Activated CD8-positive, alpha-beta memory T cell treated with anti-CD3 and anti-CD28 coated beads, Interleukin-2, amount 10 ng/mL, durations not matched to agents 7 days and 5 days (primary cell): ENCODE data around the gene SYNE1. TPM values are rescaled to one million over a fixed set of nuclear protein-coding genes. Genes with fewer than 3 reads are reported as not detected.
"Not testable (repeated sequence)": the region's sequence is repeated elsewhere in the genome, so short reads cannot be mapped to it uniquely, and the experiment has no call there.

ENCODE experiments used
- ATAC-seq: fragments of 150-1000 bp; cut with Tn5 transposase; one replicate; pipeline ENCODE4 v1.10.0; 2021; ENCODE audit warnings: moderate library complexity
- CTCF ChIA-PET: fragments of 350-600 bp; sonication (Branson Sonifier 250); formaldehyde crosslinking; loops from one replicate; lab custom pipeline; 2021; ENCODE audit warnings: antibody characterized with exemption; lab: Charles Lee
- DNase-seq: peaks from one replicate; pipeline ENCODE4 v3.0.0-alpha.2; 2020
- H3K27ac Mint-ChIP-seq: one replicate; pipeline ENCODE4 v1.8.0; 2021; ENCODE audit warnings: mild to moderate bottlenecking, mixed read lengths
- H3K27me3 Mint-ChIP-seq: one replicate; pipeline ENCODE4 v1.8.0; 2021; ENCODE audit warnings: mixed read lengths
- H3K36me3 Mint-ChIP-seq: one replicate; pipeline ENCODE4 v1.8.0; 2021; ENCODE audit warnings: mild to moderate bottlenecking, mixed read lengths
- H3K4me1 Mint-ChIP-seq: one replicate; pipeline ENCODE4 v1.8.0; 2021; ENCODE audit warnings: mixed read lengths
- H3K4me3 Mint-ChIP-seq: one replicate; pipeline ENCODE4 v1.8.0; 2021; ENCODE audit warnings: mild to moderate bottlenecking, moderate library complexity, mixed read lengths
- H3K9me3 Mint-ChIP-seq: one replicate; pipeline ENCODE4 v1.8.0; 2022; ENCODE audit warnings: low read depth, mixed read lengths
- total RNA-seq, 2 experiments: library from RNA; stranded (reverse); gene quantifications; one replicate each; pipeline ENCODE4 v1.2.3, GENCODE V29; 2021

SYNE1 gene
- total RNA-seq, 2 experiments from 2014 or later: 58.5 to 76.6 TPM

DNA sequence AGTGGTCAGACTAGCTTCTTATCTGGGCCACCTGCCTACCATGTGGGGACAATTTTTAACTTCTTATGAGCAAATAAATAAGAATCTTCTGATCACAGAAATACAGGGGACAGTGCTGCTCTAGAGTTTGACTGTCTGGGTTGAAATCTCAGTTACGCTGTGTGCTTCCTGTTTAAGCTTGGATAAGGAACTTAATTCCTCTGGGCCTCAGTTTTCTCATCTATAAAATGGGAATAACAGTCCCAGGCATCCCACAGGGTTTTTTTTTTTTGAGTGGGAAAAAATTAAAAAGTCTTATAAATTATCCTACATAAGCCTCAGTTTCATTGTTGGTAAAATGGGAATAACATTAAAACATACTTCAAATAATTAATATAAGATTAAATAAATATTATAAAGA lies 488.8 kb downstream of the SYNE1 start:
- DNase-seq (no peak), ATAC-seq (no peak)
- Mint-ChIP-seq H3K36me3 (peaks cover 56% of the 10 kb centered on the region), H3K4me3 (no peak overlapping the region), H3K27ac (no peak overlapping the region), H3K4me1 (peaks cover 2% of the 10 kb centered on the region), H3K27me3 (no peaks in the 10 kb centered on the region), H3K9me3 (no peaks in the 10 kb centered on the region)
- CTCF ChIA-PET: interaction anchor here (0.8 kb wide), 1 partner anchor 23 kb away, joined by 3 read pairs; no protein-coding TSS in a partner anchor

DNA sequence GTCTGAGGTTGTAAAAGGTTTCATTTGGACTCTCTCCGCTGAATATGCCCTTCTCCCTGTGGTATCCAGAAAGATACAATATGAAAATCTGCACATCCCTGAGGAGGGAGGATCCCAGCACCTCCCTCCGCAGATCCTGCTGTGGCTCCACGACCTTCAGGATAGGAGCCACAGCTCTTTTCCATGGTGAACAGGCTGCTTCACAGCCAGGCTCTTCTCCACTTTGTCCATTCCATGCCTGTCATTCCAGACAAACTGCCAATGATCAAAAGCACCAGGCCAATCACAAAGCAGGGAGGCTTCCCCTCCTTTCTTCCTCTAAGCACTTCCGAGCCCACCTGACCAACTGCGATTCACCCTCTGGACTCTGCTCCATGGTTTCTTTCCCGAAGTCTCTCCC lies 489.9 kb downstream of the SYNE1 start:
- peaks cover 2% of the 10 kb centered on the region for H3K4me1 Mint-ChIP-seq
- DNase-seq (no peak), ATAC-seq (no peak)
- CTCF ChIA-PET: no interaction called here
- H3K27ac Mint-ChIP-seq: no peak overlapping the region
- no peaks in the 10 kb centered on the region for H3K9me3 Mint-ChIP-seq
- no peaks in the 10 kb centered on the region for H3K27me3 Mint-ChIP-seq
- H3K4me3 Mint-ChIP-seq: no peak overlapping the region
- peaks cover 59% of the 10 kb centered on the region for H3K36me3 Mint-ChIP-seq

DNA sequence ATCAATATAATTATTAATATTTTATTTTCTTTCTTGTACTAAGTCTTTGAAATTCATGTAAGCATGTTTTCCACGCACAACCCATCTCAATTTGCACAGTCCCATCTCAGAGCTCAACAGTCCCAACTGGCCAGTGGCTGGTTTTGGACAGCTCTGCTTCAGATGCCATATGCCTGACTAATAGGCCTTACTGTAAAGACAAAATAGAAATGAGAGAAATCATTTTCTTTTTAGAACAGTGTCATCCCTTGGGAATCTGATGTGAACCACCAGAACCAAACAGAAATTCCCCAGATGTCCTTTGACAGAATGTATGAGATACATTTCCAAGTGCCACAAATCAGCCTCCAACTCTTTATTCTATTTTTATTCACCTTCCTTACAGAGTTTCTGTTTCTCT lies 490.8 kb downstream of the SYNE1 start:
- no peaks in the 10 kb centered on the region for H3K27me3 Mint-ChIP-seq
- DNase-seq (no peak), ATAC-seq (no peak)
- H3K4me3 Mint-ChIP-seq: no peak overlapping the region
- no peak overlapping the region for H3K27ac Mint-ChIP-seq
- CTCF ChIA-PET: no interaction called here
- no peaks in the 10 kb centered on the region for H3K9me3 Mint-ChIP-seq
- H3K4me1 Mint-ChIP-seq: peaks cover 2% of the 10 kb centered on the region
- H3K36me3 Mint-ChIP-seq: peaks cover 54% of the 10 kb centered on the region

DNA sequence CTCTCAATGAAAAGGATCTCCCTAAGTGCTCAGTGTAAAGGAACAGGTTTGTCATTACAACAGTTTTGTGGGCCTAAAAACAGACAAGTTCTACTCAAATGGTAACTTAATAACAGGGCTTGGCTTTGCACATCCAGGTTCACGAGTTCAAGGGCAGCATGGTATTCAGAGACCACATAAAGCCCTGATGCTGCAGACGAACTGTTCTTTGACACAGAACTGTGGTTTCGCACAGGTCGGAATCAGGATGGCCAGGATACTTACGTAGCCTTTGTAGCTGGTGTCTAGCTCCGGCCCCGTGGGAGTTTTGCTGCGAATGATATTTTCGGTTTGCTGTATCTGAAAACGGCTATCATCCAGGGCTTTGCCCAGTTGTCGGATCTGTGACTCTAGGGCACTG lies 493.8 kb downstream of the SYNE1 start:
- H3K27ac Mint-ChIP-seq: no peak overlapping the region
- H3K4me3 Mint-ChIP-seq: no peak overlapping the region
- DNase-seq (no peak), ATAC-seq (no peak)
- H3K36me3 Mint-ChIP-seq: peaks cover 40% of the 10 kb centered on the region
- H3K4me1 Mint-ChIP-seq: peaks cover 2% of the 10 kb centered on the region
- CTCF ChIA-PET: interaction anchor here (1.9 kb wide), 1 partner anchor 18 kb away, joined by 6 read pairs; no protein-coding TSS in a partner anchor
- no peaks in the 10 kb centered on the region for H3K27me3 Mint-ChIP-seq
- H3K9me3 Mint-ChIP-seq: no peaks in the 10 kb centered on the region

DNA sequence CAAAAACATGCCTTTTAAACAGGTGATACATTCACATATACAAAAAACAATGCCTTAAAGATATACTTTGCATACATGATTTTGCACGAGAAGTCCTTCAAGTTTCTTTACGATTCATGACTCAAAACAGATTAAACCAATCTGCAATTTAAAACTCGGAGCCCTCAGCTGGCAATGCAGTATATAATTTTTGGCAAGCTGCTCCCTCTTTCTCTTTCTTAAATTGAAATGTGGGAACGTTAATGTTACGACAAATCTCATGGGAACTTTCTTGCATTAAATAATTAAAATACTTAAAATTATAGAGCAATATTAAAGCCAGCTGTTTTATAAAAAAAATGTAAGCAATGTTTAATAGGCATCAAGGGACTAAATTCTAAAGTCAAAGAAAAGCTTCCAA lies 495.1 kb downstream of the SYNE1 start:
- Mint-ChIP-seq H3K4me3 (no peak overlapping the region), H3K27ac (no peak overlapping the region), H3K9me3 (no peaks in the 10 kb centered on the region), H3K4me1 (peaks cover 2% of the 10 kb centered on the region), H3K27me3 (no peaks in the 10 kb centered on the region), H3K36me3 (peaks cover 39% of the 10 kb centered on the region)
- DNase-seq: no peak
- CTCF ChIA-PET: no interaction called here
- no peak for ATAC-seq

DNA sequence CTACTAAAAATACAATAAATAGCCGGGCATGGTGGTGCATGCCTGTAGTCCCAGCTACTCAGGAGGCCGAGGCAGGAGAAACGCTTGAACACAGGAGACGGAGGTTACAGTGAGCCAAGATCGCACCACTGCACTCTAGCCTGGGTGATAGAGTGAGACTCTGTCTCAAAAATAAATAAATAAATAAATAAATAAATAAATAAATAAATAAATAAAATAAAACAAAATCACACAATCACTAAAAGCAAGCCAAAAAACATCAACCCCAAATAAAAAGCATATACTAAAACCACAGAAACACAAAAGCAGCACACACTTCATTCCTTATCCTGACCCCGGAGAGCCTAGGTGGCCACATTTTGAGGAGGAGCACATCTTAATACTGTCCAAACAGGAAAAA lies 498.8 kb downstream of the SYNE1 start:
- peaks cover 48% of the 10 kb centered on the region for H3K36me3 Mint-ChIP-seq
- H3K9me3 Mint-ChIP-seq: not testable (repeated sequence)

DNA sequence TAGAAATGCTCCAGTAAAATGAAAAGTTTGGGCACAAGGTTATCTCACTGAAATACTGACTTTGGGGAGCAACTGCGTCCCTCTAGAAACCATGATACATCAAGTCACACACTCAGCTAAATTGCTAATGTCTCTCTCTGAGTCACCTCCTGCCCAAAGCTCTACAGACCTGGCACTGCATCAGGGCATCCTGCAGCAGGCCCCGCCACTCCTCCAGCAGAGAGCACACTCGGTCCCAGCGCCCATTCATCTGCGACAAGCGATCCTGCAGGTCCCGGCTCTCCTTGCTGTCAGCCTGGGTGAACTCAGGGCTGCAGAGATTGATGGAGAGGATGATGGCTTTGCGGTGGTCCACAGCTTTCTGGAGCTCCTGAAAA lies 500.7 kb downstream of the SYNE1 start:
- Mint-ChIP-seq H3K27me3 (no peaks in the 10 kb centered on the region), H3K36me3 (peaks cover 61% of the 10 kb centered on the region), H3K4me1 (no peaks in the 10 kb centered on the region), H3K9me3 (no peaks in the 10 kb centered on the region), H3K4me3 (no peak overlapping the region), H3K27ac (no peak overlapping the region)
- DNase-seq: no peak
- no peak for ATAC-seq
- CTCF ChIA-PET: interaction anchor here (1.8 kb wide), 1 partner anchor 12 kb away, joined by 3 read pairs; no protein-coding TSS in a partner anchor

More for the DNA sequence above, 498.8 kb downstream of the SYNE1 start:
- H3K27me3 Mint-ChIP-seq, DNase-seq, ATAC-seq, CTCF ChIA-PET, H3K4me1 Mint-ChIP-seq, H3K4me3 Mint-ChIP-seq, H3K27ac Mint-ChIP-seq: not testable (repeated sequence)

DNA sequence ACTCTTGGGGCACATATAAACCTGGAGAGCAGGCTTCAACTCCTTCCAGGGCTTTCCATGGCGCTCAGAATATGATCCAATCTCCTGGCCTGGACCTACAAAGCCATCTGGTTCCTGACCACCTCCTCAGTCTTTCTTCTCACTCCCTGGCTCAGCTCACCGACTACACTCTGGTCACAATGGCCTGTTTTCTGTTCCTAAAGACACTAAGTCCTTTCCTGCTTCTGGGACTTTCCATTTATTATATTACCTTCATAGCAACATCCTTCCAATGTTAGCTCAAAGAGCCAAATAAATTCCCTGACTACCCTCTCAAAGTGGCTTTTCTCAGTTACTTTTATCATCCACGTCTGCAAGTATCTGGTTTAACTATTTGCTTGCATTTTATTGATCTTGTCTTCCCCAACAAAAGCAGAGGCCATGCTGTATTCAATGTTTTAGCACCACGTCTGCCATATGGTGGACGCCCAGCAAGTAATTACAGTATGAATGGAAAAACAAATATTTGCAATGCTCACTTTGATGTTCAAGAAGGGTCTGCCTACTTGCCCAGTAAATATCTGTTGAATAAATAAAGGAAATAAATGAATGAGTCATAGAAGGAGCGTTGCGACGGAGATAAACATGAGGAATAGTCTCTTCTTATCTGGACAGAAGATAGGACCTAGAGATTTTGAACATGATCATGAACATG lies 501.3 kb downstream of the SYNE1 start:
- DNase-seq: no peak
- Mint-ChIP-seq H3K9me3 (no peaks in the 10 kb centered on the region), H3K4me3 (no peak overlapping the region), H3K36me3 (peaks cover 65% of the 10 kb centered on the region), H3K27ac (no peak overlapping the region), H3K4me1 (no peaks in the 10 kb centered on the region), H3K27me3 (no peaks in the 10 kb centered on the region)
- CTCF ChIA-PET: interaction anchor here (1.8 kb wide), 1 partner anchor 11 kb away, joined by 3 read pairs; no protein-coding TSS in a partner anchor
- no peak for ATAC-seq

DNA sequence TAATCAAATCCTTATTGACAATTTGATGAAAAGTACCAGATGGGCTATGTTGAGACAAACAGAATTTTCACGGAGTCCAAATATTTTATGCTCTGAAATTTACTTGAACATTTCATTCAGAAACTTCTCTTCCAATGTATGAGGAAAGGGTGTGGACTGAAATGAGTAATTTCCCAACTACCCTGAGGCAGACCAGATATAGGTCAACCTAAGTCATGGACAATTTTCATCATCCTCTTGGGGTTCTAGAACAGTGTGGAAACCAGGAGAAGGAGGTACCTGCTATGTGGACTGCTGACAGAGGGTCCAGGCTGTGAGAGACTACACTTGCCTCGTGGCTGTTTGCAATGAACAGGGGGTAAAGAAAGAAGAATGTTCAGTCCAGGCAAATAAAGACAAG lies 506.7 kb downstream of the SYNE1 start:
- CTCF ChIA-PET: interaction anchor here (1.3 kb wide), 1 partner anchor 365 kb away, joined by 3 read pairs; no protein-coding TSS in a partner anchor
- peaks cover 56% of the 10 kb centered on the region for H3K36me3 Mint-ChIP-seq
- ATAC-seq (no peak), DNase-seq (no peak)
- H3K4me1 Mint-ChIP-seq: peaks cover 9% of the 10 kb centered on the region
- no peak overlapping the region for H3K4me3 Mint-ChIP-seq
- no peak overlapping the region for H3K27ac Mint-ChIP-seq
- no peaks in the 10 kb centered on the region for H3K9me3 Mint-ChIP-seq
- H3K27me3 Mint-ChIP-seq: no peaks in the 10 kb centered on the region

DNA sequence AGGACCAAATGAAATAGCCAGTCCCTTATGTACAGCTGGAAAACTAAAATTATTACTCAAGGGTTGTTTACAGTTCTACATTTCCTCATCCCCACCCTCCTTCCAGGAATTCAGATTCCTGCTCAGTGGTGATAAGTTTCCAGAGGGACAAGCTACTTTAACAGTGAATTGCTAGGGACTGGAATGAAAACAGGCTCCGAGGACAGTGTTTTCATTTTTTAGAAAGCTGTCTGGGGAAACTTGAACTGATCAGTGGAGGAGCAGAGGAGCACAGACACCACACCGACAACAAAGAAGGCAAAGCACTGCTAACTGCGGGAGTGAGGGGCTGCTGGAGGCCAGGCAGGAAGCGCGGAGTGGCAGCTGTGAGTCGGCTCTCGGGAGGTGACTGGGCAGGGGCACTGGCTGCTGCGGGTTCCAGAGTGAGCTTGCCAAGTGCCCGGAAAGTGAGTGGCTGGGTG lies 507.4 kb downstream of the SYNE1 start:
- no peak overlapping the region for H3K27ac Mint-ChIP-seq

DNA sequence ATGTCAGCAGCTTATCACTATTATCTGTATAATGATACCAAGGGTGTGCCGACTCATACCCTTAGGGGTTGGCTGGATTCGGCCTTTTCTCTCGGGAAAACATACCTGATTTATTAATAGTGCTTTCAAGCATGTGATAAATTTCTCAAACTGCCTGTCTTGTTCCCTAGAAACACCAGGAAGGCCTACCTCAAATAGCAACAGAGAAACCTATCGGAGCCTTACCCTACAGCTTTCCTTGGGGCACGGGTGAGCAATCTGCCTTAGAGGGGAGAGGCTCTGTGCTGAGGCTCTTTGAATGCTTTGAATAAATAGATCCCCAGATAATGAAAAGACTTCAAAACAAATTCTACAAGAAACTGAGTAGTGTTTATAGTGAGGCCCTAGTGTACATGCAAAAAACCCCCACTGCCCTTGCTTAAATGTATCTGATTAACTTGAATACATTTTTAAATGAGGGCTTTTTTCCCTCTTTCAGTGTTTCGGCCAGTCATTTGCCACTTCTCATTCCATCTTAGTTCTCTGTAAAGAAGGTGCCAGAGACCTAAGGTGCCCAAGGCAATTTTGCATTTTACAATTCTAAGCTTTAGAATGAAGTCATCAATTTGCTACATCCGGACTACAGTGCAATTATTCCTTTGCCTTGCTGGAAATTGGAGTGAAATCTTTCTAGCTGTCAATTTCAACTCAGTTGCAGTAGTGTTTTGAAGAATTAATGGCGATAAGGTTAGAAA lies 509.6 kb downstream of the SYNE1 start:
- ATAC-seq: no peak
- H3K4me3 Mint-ChIP-seq: no peak overlapping the region
- H3K27ac Mint-ChIP-seq: no peak overlapping the region
- CTCF ChIA-PET: no interaction called here
- H3K4me1 Mint-ChIP-seq: peaks cover 9% of the 10 kb centered on the region
- H3K36me3 Mint-ChIP-seq: peaks cover 37% of the 10 kb centered on the region
- no peak for DNase-seq
- no peaks in the 10 kb centered on the region for H3K9me3 Mint-ChIP-seq
- H3K27me3 Mint-ChIP-seq: no peaks in the 10 kb centered on the region

More for the DNA sequence above, 507.4 kb downstream of the SYNE1 start:
- Mint-ChIP-seq H3K27me3 (no peaks in the 10 kb centered on the region), H3K4me3 (no peak overlapping the region), H3K4me1 (peaks cover 9% of the 10 kb centered on the region), H3K36me3 (peaks cover 53% of the 10 kb centered on the region), H3K9me3 (no peaks in the 10 kb centered on the region)
- ATAC-seq (no peak), DNase-seq (no peak)
- CTCF ChIA-PET: no interaction called here

DNA sequence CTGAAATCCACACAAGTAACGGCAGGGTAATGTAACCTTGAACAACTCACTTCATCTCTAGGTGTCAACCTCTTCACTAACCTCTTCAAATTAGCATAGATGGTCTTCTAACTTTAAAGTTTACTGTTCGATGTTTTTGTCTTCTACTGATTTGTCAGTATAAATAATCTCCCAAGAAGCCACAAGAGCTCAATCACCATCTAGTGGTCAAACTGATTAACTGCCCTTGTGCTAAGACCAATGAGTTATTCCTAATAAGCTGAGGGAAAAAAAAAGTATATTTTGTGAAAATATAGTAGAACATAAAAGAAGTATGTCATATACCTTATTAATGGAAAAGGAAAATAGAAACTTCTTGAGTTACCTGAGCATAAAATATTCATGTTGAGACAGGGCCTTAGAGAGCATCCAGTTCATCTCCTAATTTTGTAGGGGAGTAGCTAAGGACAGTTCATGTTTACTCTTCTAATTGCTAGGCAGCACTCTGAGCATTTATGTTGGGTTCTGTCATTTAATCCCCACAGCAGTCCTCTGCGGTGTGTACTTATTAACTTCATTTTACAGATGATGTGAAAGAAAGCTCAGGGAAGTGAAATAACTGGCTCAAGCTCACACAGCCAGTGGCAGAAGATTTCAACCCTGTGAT lies 512.6 kb downstream of the SYNE1 start:
- no peak overlapping the region for H3K4me3 Mint-ChIP-seq
- H3K4me1 Mint-ChIP-seq: no peaks in the 10 kb centered on the region
- no peak for DNase-seq
- H3K27me3 Mint-ChIP-seq: no peaks in the 10 kb centered on the region
- no peak overlapping the region for H3K27ac Mint-ChIP-seq
- no peak for ATAC-seq
- H3K9me3 Mint-ChIP-seq: no peaks in the 10 kb centered on the region
- H3K36me3 Mint-ChIP-seq: peaks cover 33% of the 10 kb centered on the region
- CTCF ChIA-PET: interaction anchor here (0.9 to 1.7 kb wide), 12 partner anchors 9 to 449 kb away, joined by 3 to 7 read pairs (median 3); no protein-coding TSS in a partner anchor

DNA sequence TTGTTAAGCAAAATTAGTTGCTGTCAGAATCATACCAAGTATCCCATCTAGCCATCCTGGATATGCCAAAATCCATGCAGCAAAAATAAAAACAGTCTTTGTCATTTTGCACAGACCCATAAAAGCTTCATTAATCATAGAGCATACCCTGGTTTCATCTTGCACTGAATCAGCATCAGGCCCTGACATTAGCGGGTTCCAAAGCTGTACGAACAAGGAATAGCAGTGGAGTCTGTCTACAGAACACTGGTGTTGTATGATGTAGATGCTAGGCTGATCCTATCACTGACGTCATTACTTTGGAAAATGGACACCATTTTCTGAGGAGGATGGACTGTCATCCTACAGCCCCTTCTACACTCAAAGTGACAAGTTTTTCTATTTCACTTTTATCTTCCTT lies 514.1 kb downstream of the SYNE1 start:
- no peak for DNase-seq
- H3K27ac Mint-ChIP-seq: no peak overlapping the region
- peaks cover 29% of the 10 kb centered on the region for H3K36me3 Mint-ChIP-seq
- H3K9me3 Mint-ChIP-seq: no peaks in the 10 kb centered on the region
- CTCF ChIA-PET: no interaction called here
- no peak overlapping the region for H3K4me3 Mint-ChIP-seq
- H3K4me1 Mint-ChIP-seq: peaks cover 3% of the 10 kb centered on the region
- no peak for ATAC-seq
- no peaks in the 10 kb centered on the region for H3K27me3 Mint-ChIP-seq
